GM23338 (cell line): ENCODE results near the gene THBS1. TPM values are rescaled to one million over a fixed set of nuclear protein-coding genes. Genes with fewer than 3 reads are reported as not detected.

Experiments
- ATAC-seq: fragments of 200-7000 bp; cut with Tn5 transposase; 3 replicates; pipeline ENCODE4 v1.9.1; 2020
- DNase-seq: peaks from one replicate; pipeline ENCODE4 v3.0.0-alpha.2; 2015; ENCODE audit warnings: low spot score
- H2AFZ ChIP-seq: fragments of 200-600 bp; sonication (generic); 2 replicates; pipeline ENCODE4 v1.8.0; 2016; ENCODE audit warnings: antibody characterized with exemption, mild to moderate bottlenecking, moderate library complexity
- H3F3A ChIP-seq: fragments of 200-600 bp; sonication (generic); replicated peaks from 2 replicates; pipeline ENCODE4 v1.8.0; 2017; ENCODE audit warnings: antibody characterized with exemption, mixed run types, low read depth
- H3K27ac ChIP-seq: fragments of 200-600 bp; sonication (generic); 2 replicates; pipeline ENCODE4 v1.6.1; 2016; ENCODE audit warnings: low read depth
- H3K27me3 ChIP-seq: fragments of 200-600 bp; sonication (generic); 2 replicates; pipeline ENCODE4 v1.8.0; 2016; ENCODE audit warnings: mild to moderate bottlenecking, mixed run types, moderate library complexity; ENCODE audit not compliant: insufficient read depth
- H3K36me3 ChIP-seq: fragments of 200-600 bp; sonication (generic); 2 replicates; pipeline ENCODE4 v1.8.0; 2016; ENCODE audit warnings: mild to moderate bottlenecking; ENCODE audit not compliant: insufficient read depth
- H3K4me1 ChIP-seq: fragments of 200-600 bp; sonication (generic); 2 replicates; pipeline ENCODE4 v1.8.0; 2016; ENCODE audit warnings: mild to moderate bottlenecking, moderate library complexity; ENCODE audit not compliant: insufficient read depth
- H3K4me2 ChIP-seq: fragments of 200-600 bp; sonication (generic); 2 replicates; pipeline ENCODE4 v1.7.1; 2017; ENCODE audit warnings: mixed run types
- H3K4me3 ChIP-seq: fragments of 200-600 bp; sonication (generic); 2 replicates; pipeline ENCODE4 v1.6.1; 2016; ENCODE audit warnings: mixed run types
- H3K79me2 ChIP-seq: fragments of 200-600 bp; sonication (generic); replicated peaks from 2 replicates; pipeline ENCODE4 v1.8.0; 2017; ENCODE audit warnings: mild to moderate bottlenecking; ENCODE audit not compliant: insufficient read depth
- H3K9me2 ChIP-seq: fragments of 200-600 bp; sonication (generic); 2 replicates; pipeline ENCODE4 v1.8.0; 2017; ENCODE audit not compliant: insufficient read depth
- H4K20me1 ChIP-seq: fragments of 200-600 bp; sonication (generic); replicated peaks from 2 replicates; pipeline ENCODE4 v1.8.0; 2017; ENCODE audit warnings: mild to moderate bottlenecking; ENCODE audit not compliant: insufficient read depth
- H3K27ac Mint-ChIP-seq: 2 replicates; pipeline ENCODE4 v1.8.0; 2020; ENCODE audit warnings: inconsistent platforms, mild to moderate bottlenecking, moderate library complexity, mixed read lengths
- H3K27me3 Mint-ChIP-seq: 3 replicates; pipeline ENCODE4 v1.8.0; 2022; ENCODE audit warnings: low read depth, mild to moderate bottlenecking, moderate library complexity, mixed read lengths, inconsistent platforms; ENCODE audit not compliant: insufficient read depth, poor library complexity
- H3K36me3 Mint-ChIP-seq: 3 replicates; pipeline ENCODE4 v1.8.0; 2021; ENCODE audit warnings: low read depth, mild to moderate bottlenecking, inconsistent platforms, moderate library complexity, mixed read lengths
- H3K4me1 Mint-ChIP-seq: 3 replicates; pipeline ENCODE4 v1.8.0; 2020; ENCODE audit warnings: mild to moderate bottlenecking, inconsistent platforms, mixed read lengths
- H3K4me3 Mint-ChIP-seq: 3 replicates; pipeline ENCODE4 v1.8.0; 2021; ENCODE audit warnings: moderate library complexity, mild to moderate bottlenecking, inconsistent platforms, mixed read lengths
- H3K9me3 Mint-ChIP-seq: 3 replicates; pipeline ENCODE4 v1.8.0; 2020; ENCODE audit warnings: moderate library complexity, mild to moderate bottlenecking, inconsistent platforms, mixed read lengths
- CREB1 ChIP-seq: fragments of 250-450 bp; sonication (Bioruptor Pico); IDR thresholded peaks from 2 replicates; pipeline ENCODE4 v1.5.0; 2020; ENCODE audit warnings: low read depth, mild to moderate bottlenecking, moderate library complexity
- CTCF ChIP-seq, 2 experiments: fragments of 200-600 bp in 1 of 2; sonication (generic) in 1 of 2; conservative IDR thresholded peaks; 2 replicates each; pipeline versions ENCODE4 v1.5.1 to v1.6.1; 2016 to 2017; ENCODE audit warnings: antibody characterized with exemption in 2 of 2, low read depth in 2 of 2, mild to moderate bottlenecking in 2 of 2, moderate library complexity in 1 of 2
- ETS1 ChIP-seq: IDR thresholded peaks from 2 replicates; pipeline ENCODE4 v1.6.1; 2016; ENCODE audit warnings: antibody characterized with exemption
- EZH2 ChIP-seq: fragments of 200-600 bp; sonication (generic); IDR thresholded peaks from one replicate; pipeline ENCODE4 v1.8.0; 2017; ENCODE audit warnings: antibody characterized with exemption, mild to moderate bottlenecking, low read depth; ENCODE audit not compliant: unreplicated experiment
- EZH2phosphoT487 ChIP-seq: fragments of 200-600 bp; sonication (generic); IDR thresholded peaks from one replicate; pipeline ENCODE4 v1.8.1; 2018; ENCODE audit warnings: antibody characterized with exemption; ENCODE audit not compliant: unreplicated experiment
- STAT1 ChIP-seq: IDR thresholded peaks from one replicate; pipeline ENCODE4 v1.6.1; 2016; ENCODE audit warnings: antibody characterized with exemption; ENCODE audit not compliant: unreplicated experiment
- ZNF114 ChIP-seq: fragments of 250-450 bp; sonication (Bioruptor Pico); IDR thresholded peaks from 2 replicates; pipeline ENCODE4 v1.5.0; 2020; ENCODE audit warnings: mild to moderate bottlenecking, moderate library complexity
- ZNF331 ChIP-seq: fragments of 250-450 bp; sonication (Bioruptor Pico); IDR thresholded peaks from 2 replicates; pipeline ENCODE4 v1.5.0; 2020; ENCODE audit warnings: low read depth, mild to moderate bottlenecking, moderate library complexity
- polyA plus RNA-seq: library from polyadenylated mRNA; unstranded; fragments of >200 nt; fragmentation: Nextera tagmentation; extraction: Ambion mirVana; gene quantifications from 2 replicates; pipeline ENCODE4 v1.2.1, GENCODE V29; 2016
- total RNA-seq: library from RNA; depleted of rRNA; stranded (reverse); fragments of >200 nt; shearing (Covaris generic); gene quantifications from 2 replicates; pipeline ENCODE4 v1.2.3, GENCODE V29; 2014
- TF ChIP-seq, protein P1 (sequence below): IDR thresholded peaks from one replicate; pipeline ENCODE4 v1.6.1; 2018; ENCODE audit warnings: antibody characterized with exemption; ENCODE audit not compliant: unreplicated experiment

THBS1 gene
- total and polyA plus RNA-seq, 2 experiments from 2014 or later: 21.7 to 81.9 TPM

DNA sequence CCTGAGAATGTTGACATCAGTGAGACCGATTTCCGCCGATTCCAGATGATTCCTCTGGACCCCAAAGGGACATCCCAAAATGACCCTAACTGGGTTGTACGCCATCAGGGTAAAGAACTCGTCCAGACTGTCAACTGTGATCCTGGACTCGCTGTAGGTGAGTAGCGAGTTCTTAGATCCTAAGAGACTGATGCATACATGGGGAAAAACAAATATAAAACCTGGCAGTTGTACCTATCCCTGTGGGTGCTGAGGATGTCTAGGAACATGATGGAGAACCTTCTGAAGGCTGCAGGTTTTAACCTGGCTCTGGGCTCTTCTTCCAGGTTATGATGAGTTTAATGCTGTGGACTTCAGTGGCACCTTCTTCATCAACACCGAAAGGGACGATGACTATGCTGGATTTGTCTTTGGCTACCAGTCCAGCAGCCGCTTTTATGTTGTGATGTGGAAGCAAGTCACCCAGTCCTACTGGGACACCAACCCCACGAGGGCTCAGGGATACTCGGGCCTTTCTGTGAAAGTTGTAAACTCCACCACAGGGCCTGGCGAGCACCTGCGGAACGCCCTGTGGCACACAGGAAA is 12.3 kb downstream of the THBS1 start:
- no peaks in the 10 kb centered on the region for H3K4me1 ChIP-seq
- H3K9me3 Mint-ChIP-seq: no peaks in the 10 kb centered on the region
- TF ChIP-seq ETS1 (no peak), ZNF114 (CRISPR knock-in tag) (no peak), CTCF (conservative IDR thresholded peaks at IDR 0.05; ENCODE audit: low read depth in 2 of 2) (no peak), EZH2 (no peak), STAT1 (no peak), CREB1 (CRISPR knock-in tag) (no peak), EZH2phosphoT487 (no peak), ZNF331 (no peak)
- no peak overlapping the region for H3K4me2 ChIP-seq
- H3K36me3 ChIP-seq: peaks cover 84% of the 10 kb centered on the region
- H3K9me2 ChIP-seq: no peaks in the 10 kb centered on the region
- no peak overlapping the region for H3K27ac Mint-ChIP-seq
- H3K27me3 ChIP-seq: no peaks in the 10 kb centered on the region
- ATAC-seq (no peak), DNase-seq (no peak)
- no peak overlapping the region for H3K4me3 Mint-ChIP-seq
- no peak overlapping the region for H2AFZ ChIP-seq
- no peak overlapping the region for H3K27ac ChIP-seq
- no peak overlapping the region for H3K4me3 ChIP-seq
- 0 out of 2 replicates have a peak, but pooled peaks cover 4% of the 10 kb centered on the region for H4K20me1 ChIP-seq
- H3K36me3 Mint-ChIP-seq: peaks cover 80% of the 10 kb centered on the region
- H3K79me2 ChIP-seq: no peaks in the 10 kb centered on the region
- H3F3A ChIP-seq: no peaks in the 10 kb centered on the region
- H3K4me1 Mint-ChIP-seq: peaks cover 11% of the 10 kb centered on the region; the same call in 2 of the 3 replicates
- H3K27me3 Mint-ChIP-seq: no peaks in the 10 kb centered on the region

GRCh38 chr15:39593656-39594445 is 13.0 kb downstream of the THBS1 start:
- Mint-ChIP-seq H3K36me3 (peaks cover 73% of the 10 kb centered on the region), H3K4me3 (no peak overlapping the region), H3K27ac (no peak overlapping the region), H3K4me1 (peaks cover 11% of the 10 kb centered on the region; the same call in 2 of the 3 replicates), H3K9me3 (no peaks in the 10 kb centered on the region), H3K27me3 (no peaks in the 10 kb centered on the region)
- Histone ChIP-seq H3K27me3 (no peaks in the 10 kb centered on the region), H2AFZ (no peak overlapping the region), H3K4me1 (no peaks in the 10 kb centered on the region), H4K20me1 (no peaks in the 10 kb centered on the region), H3K4me3 (no peak overlapping the region), H3K36me3 (peaks cover 77% of the 10 kb centered on the region), H3K27ac (no peak overlapping the region), H3K79me2 (no peaks in the 10 kb centered on the region), H3K9me2 (no peaks in the 10 kb centered on the region), H3K4me2 (no peak overlapping the region), H3F3A (no peaks in the 10 kb centered on the region)
- ATAC-seq: no peak
- DNase-seq: no peak
- TF ChIP-seq, protein P1, sequence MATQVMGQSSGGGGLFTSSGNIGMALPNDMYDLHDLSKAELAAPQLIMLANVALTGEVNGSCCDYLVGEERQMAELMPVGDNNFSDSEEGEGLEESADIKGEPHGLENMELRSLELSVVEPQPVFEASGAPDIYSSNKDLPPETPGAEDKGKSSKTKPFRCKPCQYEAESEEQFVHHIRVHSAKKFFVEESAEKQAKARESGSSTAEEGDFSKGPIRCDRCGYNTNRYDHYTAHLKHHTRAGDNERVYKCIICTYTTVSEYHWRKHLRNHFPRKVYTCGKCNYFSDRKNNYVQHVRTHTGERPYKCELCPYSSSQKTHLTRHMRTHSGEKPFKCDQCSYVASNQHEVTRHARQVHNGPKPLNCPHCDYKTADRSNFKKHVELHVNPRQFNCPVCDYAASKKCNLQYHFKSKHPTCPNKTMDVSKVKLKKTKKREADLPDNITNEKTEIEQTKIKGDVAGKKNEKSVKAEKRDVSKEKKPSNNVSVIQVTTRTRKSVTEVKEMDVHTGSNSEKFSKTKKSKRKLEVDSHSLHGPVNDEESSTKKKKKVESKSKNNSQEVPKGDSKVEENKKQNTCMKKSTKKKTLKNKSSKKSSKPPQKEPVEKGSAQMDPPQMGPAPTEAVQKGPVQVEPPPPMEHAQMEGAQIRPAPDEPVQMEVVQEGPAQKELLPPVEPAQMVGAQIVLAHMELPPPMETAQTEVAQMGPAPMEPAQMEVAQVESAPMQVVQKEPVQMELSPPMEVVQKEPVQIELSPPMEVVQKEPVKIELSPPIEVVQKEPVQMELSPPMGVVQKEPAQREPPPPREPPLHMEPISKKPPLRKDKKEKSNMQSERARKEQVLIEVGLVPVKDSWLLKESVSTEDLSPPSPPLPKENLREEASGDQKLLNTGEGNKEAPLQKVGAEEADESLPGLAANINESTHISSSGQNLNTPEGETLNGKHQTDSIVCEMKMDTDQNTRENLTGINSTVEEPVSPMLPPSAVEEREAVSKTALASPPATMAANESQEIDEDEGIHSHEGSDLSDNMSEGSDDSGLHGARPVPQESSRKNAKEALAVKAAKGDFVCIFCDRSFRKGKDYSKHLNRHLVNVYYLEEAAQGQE: no peak
- TF ChIP-seq CTCF (conservative IDR thresholded peaks at IDR 0.05; ENCODE audit: low read depth in 2 of 2): peak in 1 of 2 experiments; percentile 44; a peak in 2 of 4 replicates
